Keratinocyte (primary cell): ENCODE results near the gene PLA2G6.

Experiments
- CTCF ChIP-seq, 3 experiments: IDR thresholded peaks in 1 of 3; conservative IDR thresholded peaks in 1 of 3; optimal IDR thresholded peaks in 1 of 3; 2 replicates in 2 of 3; 3 replicates in 1 of 3; pipeline versions ENCODE3 to v1.5.1; 2011; ENCODE audit warnings: low read length in 3 of 3, mild to moderate bottlenecking in 3 of 3, moderate library complexity in 2 of 3, control low read depth in 1 of 3, inconsistent platforms in 1 of 3; ENCODE audit not compliant: insufficient read depth in 2 of 3; ENCODE audit errors: extremely low read depth in 1 of 3
- EZH2 ChIP-seq: IDR thresholded peaks from one replicate; pipeline ENCODE4 v1.6.1; 2012; ENCODE audit warnings: inconsistent platforms, mild to moderate bottlenecking, low read length, moderate library complexity

GRCh38 chr22:38135133-38135706 is 46.4 kb downstream of the PLA2G6 start:
- no peak for TF ChIP-seq CTCF (optimal IDR thresholded peaks at IDR 0.05 in 1 of 3, IDR thresholded peaks at IDR 0.05 in 1 of 3, conservative IDR thresholded peaks at IDR 0.05 in 1 of 3; ENCODE audit: extremely low read depth in 1 of 3, insufficient read depth in 2 of 3, low read length in 3 of 3)
- no peak for TF ChIP-seq EZH2
